Measurements from ENCODE around the gene ZNF787. TPM values are rescaled to one million over a fixed set of nuclear protein-coding genes. Genes with fewer than 3 reads are reported as not detected.

Gene ZNF787
- polyA plus RNA-seq (2013, experiment 1 of 2): 34.4 TPM
- polyA plus RNA-seq (2013, experiment 2 of 2): 34.4 TPM

DNA sequence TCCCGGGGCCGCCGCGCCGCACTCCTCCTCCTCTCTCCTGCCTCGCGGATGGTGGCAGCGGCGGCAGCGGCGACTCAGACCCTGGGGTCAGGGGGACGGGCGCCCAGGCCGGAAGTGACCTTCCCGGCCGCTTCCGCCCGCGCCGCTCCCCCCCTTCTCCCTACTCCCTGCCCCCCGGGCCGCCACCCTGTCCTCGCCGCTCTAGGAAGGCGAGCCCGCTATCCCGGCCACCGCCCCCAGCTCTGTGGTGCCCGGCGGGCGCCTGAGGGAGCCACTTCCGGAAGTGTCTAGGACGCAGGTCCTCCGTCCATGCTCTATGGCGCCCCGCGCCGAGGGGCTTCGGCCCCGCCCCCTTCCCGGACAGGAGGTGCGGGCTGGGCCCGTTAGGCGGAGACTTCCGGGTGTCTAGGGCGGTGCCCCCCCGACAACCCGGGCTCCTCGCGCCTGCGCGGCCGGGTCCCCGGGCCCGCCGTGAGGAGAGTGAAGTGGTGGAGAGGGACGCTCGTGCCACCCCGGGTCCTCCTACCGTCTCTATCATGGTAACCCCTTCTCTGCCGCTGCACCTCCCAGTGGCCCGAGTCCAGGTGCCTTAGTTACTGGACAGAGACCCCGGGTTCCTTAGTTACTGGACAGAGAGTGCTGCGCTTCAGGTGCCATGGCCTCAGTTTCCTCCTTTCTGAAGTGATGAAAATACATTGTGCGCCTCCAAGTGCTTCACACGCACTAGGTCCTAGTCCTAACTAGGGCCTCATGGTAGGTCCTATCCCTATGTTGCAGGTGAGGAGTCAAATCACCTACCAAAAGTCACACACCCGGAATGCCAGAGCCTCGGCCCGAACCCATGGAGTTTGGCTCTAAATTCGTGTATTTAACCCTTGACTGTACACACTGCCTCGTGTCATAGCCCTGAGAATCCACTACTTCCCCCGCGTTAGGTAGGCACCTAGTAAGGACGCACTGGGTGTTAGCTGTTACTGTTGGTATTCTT, at the start of gene ZNF787:
Gene ZNF787 (minus strand): TSS at position 116 of the 988 bp plus-strand sequence. CDS start 18,078 bp downstream, outside the sequence.
- no peaks in the 10 kb centered on the region for H3K9me3 ChIP-seq (ENCODE audit: insufficient read depth, low read depth, low read length)
- H3K4me3 ChIP-seq (ENCODE audit: low read length): peak within 1 kb of the TSS; percentile 74
- H3K27me3 ChIP-seq (ENCODE audit: insufficient read depth, low read length): no peaks in the 10 kb centered on the region
- H3K4me1 ChIP-seq (ENCODE audit: insufficient read depth, low read length): peaks cover 8% of the 10 kb centered on the region; the same call in 1 of the 2 replicates
- 8% methylated on average over 65 of the region's 74 CpGs for WGBS
- peak within 1 kb of the TSS; percentile 98 for H3K9ac ChIP-seq (ENCODE audit: low read depth, low read length)
- H3K27ac ChIP-seq (ENCODE audit: low read depth, low read length): peak within 1 kb of the TSS; percentile 97
- H3K36me3 ChIP-seq (ENCODE audit: insufficient read depth, low read length): peaks cover 3% of the 10 kb centered on the region; the same call in 1 of the 2 replicates

DNA sequence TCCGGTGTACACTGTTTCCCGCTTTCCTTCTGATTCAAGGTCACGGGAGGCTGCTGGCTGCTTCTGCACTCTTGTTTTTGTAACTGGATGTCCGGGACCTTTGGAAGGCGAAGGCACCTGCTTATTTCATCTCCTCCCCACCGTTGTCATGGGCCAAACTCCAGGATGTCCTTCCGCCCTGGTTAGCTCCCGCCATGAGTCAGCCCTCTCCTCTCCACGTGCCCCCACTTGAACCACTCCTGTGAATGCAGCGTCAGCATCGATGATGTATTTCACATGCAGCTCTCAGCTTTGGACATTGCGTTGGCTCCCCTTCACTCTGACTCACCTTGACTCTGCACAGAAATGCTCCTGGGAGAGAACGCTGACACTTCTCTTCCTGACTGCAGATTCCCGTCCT, 49.2 kb upstream of the ZNF787 start:
- Histone ChIP-seq H3K4me3 (ENCODE audit: low read length) (no peak overlapping the region), H3K9me3 (ENCODE audit: insufficient read depth, low read depth, low read length) (no peaks in the 10 kb centered on the region), H3K4me1 (ENCODE audit: insufficient read depth, low read length) (no peaks in the 10 kb centered on the region), H3K36me3 (ENCODE audit: insufficient read depth, low read length) (no peaks in the 10 kb centered on the region), H3K9ac (ENCODE audit: low read depth, low read length) (no peak overlapping the region), H3K27ac (ENCODE audit: low read depth, low read length) (no peak overlapping the region), H3K27me3 (ENCODE audit: insufficient read depth, low read length) (no peaks in the 10 kb centered on the region)
- 83% methylated on average over 14 of the region's 14 CpGs for WGBS

GRCh38 chr19:56167064-56167578, 46.0 kb upstream of the ZNF787 start:
- H3K4me1 ChIP-seq (ENCODE audit: insufficient read depth, low read length): no peaks in the 10 kb centered on the region
- no peak overlapping the region for H3K4me3 ChIP-seq (ENCODE audit: low read length)
- H3K9ac ChIP-seq (ENCODE audit: low read depth, low read length): no peak overlapping the region
- H3K36me3 ChIP-seq (ENCODE audit: insufficient read depth, low read length): no peaks in the 10 kb centered on the region
- 51% methylated on average over 7 of the region's 7 CpGs for WGBS
- no peaks in the 10 kb centered on the region for H3K27me3 ChIP-seq (ENCODE audit: insufficient read depth, low read length)
- no peak overlapping the region for H3K27ac ChIP-seq (ENCODE audit: low read depth, low read length)
- no peaks in the 10 kb centered on the region for H3K9me3 ChIP-seq (ENCODE audit: insufficient read depth, low read depth, low read length)

DNA sequence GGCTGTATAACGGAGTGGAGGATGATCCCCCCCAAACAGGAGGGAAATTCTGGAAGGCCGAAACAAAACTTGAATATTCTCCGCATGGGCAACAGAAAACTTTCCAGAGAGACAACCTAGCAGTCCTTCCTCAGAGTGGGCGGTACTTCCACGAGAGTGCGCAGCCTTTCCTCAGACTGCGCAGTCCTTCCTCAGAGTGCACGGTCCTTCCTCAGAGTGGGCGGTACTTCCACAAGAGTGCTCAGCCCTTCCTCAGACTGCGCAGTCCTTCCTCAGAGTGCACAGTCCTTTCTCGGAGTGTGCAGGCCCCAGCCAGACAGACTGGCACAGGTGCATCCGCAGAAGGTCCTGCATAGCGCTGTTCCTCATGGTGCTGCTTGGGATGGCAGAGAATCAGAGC, 42.0 kb upstream of the ZNF787 start:
- no peaks in the 10 kb centered on the region for H3K9me3 ChIP-seq (ENCODE audit: insufficient read depth, low read depth, low read length)
- H3K4me1 ChIP-seq (ENCODE audit: insufficient read depth, low read length): no peaks in the 10 kb centered on the region
- no peaks in the 10 kb centered on the region for H3K27me3 ChIP-seq (ENCODE audit: insufficient read depth, low read length)
- H3K9ac ChIP-seq (ENCODE audit: low read depth, low read length): no peak overlapping the region
- H3K4me3 ChIP-seq (ENCODE audit: low read length): no peak overlapping the region
- H3K27ac ChIP-seq (ENCODE audit: low read depth, low read length): no peak overlapping the region
- 93% methylated on average over 13 of the region's 13 CpGs for WGBS
- H3K36me3 ChIP-seq (ENCODE audit: insufficient read depth, low read length): peaks cover 18% of the 10 kb centered on the region

GRCh38 chr19:56162258-56162657, 41.2 kb upstream of the ZNF787 start:
- 88% methylated on average over 9 of the region's 9 CpGs for WGBS
- Histone ChIP-seq H3K36me3 (ENCODE audit: insufficient read depth, low read length) (peaks cover 20% of the 10 kb centered on the region), H3K27me3 (ENCODE audit: insufficient read depth, low read length) (no peaks in the 10 kb centered on the region), H3K27ac (ENCODE audit: low read depth, low read length) (no peak overlapping the region), H3K4me1 (ENCODE audit: insufficient read depth, low read length) (no peaks in the 10 kb centered on the region), H3K9ac (ENCODE audit: low read depth, low read length) (no peak overlapping the region), H3K9me3 (ENCODE audit: insufficient read depth, low read depth, low read length) (no peaks in the 10 kb centered on the region), H3K4me3 (ENCODE audit: low read length) (no peak overlapping the region)

- H3K9me3 ChIP-seq (ENCODE audit: insufficient read depth, low read depth, low read length): no peaks in the 10 kb centered on the region
- no peak overlapping the region for H3K9ac ChIP-seq (ENCODE audit: low read depth, low read length)
- no peak overlapping the region for H3K27ac ChIP-seq (ENCODE audit: low read depth, low read length)
- H3K36me3 ChIP-seq (ENCODE audit: insufficient read depth, low read length): peaks cover 25% of the 10 kb centered on the region
- 94% methylated on average over 11 of the region's 11 CpGs for WGBS
- H3K4me3 ChIP-seq (ENCODE audit: low read length): no peak overlapping the region
- H3K4me1 ChIP-seq (ENCODE audit: insufficient read depth, low read length): no peaks in the 10 kb centered on the region
- H3K27me3 ChIP-seq (ENCODE audit: insufficient read depth, low read length): no peaks in the 10 kb centered on the region
These were observed 40.4 kb upstream of the ZNF787 start for GRCh38 chr19:56161534-56161933.

DNA sequence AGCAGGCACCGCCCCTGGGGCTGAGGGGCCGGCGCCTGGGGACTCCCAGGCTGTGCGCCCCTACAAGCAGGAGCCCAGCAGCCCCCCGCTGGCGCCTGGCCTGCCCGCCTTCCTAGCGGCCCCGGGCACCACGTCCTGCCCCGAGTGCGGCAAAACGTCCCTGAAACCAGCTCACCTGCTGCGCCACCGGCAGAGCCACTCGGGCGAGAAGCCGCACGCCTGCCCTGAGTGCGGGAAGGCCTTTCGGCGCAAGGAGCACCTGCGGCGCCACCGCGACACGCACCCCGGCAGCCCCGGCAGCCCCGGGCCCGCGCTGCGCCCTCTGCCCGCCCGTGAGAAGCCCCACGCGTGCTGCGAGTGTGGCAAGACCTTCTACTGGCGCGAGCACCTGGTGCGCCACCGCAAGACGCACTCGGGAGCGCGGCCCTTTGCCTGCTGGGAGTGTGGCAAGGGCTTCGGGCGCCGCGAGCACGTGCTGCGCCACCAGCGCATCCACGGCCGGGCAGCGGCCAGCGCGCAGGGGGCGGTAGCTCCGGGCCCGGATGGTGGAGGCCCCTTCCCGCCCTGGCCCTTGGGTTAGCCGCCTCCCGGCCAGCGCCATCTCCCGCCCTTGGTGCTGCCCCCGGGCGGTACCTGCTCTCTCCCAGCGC, 38.7 kb upstream of the ZNF787 start:
- Histone ChIP-seq H3K27me3 (ENCODE audit: insufficient read depth, low read length) (no peaks in the 10 kb centered on the region), H3K4me1 (ENCODE audit: insufficient read depth, low read length) (peaks cover 3% of the 10 kb centered on the region; the same call in 1 of the 2 replicates), H3K9ac (ENCODE audit: low read depth, low read length) (no peak overlapping the region), H3K9me3 (ENCODE audit: insufficient read depth, low read depth, low read length) (no peaks in the 10 kb centered on the region), H3K27ac (ENCODE audit: low read depth, low read length) (no peak overlapping the region), H3K36me3 (ENCODE audit: insufficient read depth, low read length) (peaks cover 42% of the 10 kb centered on the region), H3K4me3 (ENCODE audit: low read length) (no peak overlapping the region)
- WGBS: 96% methylated on average over 69 of the region's 69 CpGs

DNA sequence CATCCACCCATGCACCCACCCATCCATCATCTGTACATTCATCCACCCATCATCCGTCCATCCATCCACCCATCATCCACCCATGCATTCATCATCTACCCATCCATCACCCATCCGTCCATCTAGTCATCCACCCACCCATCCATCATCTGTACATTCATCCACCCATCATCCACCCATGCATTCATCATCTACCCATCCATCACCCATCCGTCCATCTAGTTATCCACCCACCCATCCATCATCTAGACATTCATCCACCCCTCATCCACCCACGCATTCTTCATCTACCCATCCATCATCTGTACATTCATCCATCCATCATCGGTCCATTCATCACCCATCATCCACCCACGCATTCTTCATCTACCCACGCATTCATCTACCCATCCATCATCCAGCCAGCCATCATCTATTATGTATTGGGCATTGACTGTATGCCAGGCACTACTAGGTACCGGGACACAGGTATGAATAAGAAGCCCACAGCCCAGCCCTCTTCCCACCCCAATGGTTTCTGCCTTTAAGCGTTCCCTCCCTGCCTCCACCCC, 38.0 kb upstream of the ZNF787 start:
- Histone ChIP-seq H3K36me3 (ENCODE audit: insufficient read depth, low read length) (peaks cover 46% of the 10 kb centered on the region), H3K27me3 (ENCODE audit: insufficient read depth, low read length) (no peaks in the 10 kb centered on the region), H3K27ac (ENCODE audit: low read depth, low read length) (no peak overlapping the region), H3K4me1 (ENCODE audit: insufficient read depth, low read length) (peaks cover 3% of the 10 kb centered on the region; the same call in 1 of the 2 replicates), H3K9me3 (ENCODE audit: insufficient read depth, low read depth, low read length) (no peaks in the 10 kb centered on the region), H3K9ac (ENCODE audit: low read depth, low read length) (no peak overlapping the region), H3K4me3 (ENCODE audit: low read length) (no peak overlapping the region)
- 93% methylated on average over 9 of the region's 9 CpGs for WGBS

DNA sequence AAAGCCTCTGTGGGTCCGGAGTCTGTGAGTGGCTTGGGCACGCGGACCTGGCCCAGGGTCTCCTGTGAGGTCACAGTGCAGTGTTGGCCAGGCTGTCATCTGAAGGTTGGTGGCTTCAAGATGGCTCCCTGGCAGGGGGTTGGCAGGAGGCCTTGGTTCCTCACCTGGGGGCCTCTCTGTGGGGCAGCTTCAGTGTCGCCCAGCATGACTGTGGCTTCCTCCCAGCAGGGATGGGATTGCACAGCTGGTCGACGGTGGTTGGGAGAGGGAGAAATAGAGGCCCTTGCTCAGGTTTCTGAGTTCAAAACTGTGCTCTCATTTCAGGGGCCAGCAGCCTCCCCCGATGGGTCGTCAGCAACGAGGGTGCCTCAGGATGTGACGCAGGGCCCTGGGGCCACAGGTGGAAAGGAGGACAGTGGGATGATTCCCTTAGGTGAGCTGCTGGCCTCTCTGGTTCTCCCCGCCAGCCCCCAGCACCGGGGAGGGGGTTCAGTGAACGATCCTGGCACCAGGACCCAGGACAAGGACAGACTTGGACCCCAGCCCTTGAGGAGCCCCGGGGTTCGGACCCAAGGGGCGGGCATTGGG, 37.2 kb upstream of the ZNF787 start:
- Histone ChIP-seq H3K27me3 (ENCODE audit: insufficient read depth, low read length) (no peaks in the 10 kb centered on the region), H3K36me3 (ENCODE audit: insufficient read depth, low read length) (peaks cover 46% of the 10 kb centered on the region), H3K9me3 (ENCODE audit: insufficient read depth, low read depth, low read length) (no peaks in the 10 kb centered on the region), H3K9ac (ENCODE audit: low read depth, low read length) (no peak overlapping the region), H3K4me3 (ENCODE audit: low read length) (no peak overlapping the region), H3K4me1 (ENCODE audit: insufficient read depth, low read length) (peaks cover 10% of the 10 kb centered on the region), H3K27ac (ENCODE audit: low read depth, low read length) (no peak overlapping the region)
- WGBS: 95% methylated on average over 16 of the region's 16 CpGs

DNA sequence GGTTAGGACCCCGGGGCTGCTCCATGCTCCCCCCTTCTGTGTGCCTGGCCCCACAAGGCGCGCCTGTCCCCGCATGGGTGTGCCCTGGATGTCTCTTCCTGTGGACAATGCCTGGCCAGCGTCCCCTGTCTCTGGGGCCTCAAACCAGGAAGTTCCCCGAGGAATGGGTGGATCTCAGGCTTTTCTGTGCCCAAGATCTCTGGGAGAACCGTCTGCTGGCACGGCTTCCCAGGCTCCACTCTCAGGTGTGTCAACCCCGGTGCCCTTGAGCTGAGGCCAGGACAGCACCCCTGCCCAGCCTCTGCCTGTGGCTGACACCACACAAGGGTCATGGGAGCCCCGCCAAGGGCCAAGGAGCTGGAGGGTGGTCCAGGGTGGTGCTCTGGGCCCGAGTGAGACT, 35.7 kb upstream of the ZNF787 start:
- H3K9me3 ChIP-seq (ENCODE audit: insufficient read depth, low read depth, low read length): no peaks in the 10 kb centered on the region
- peaks cover 46% of the 10 kb centered on the region for H3K36me3 ChIP-seq (ENCODE audit: insufficient read depth, low read length)
- peaks cover 21% of the 10 kb centered on the region for H3K4me1 ChIP-seq (ENCODE audit: insufficient read depth, low read length)
- H3K9ac ChIP-seq (ENCODE audit: low read depth, low read length): no peak overlapping the region
- no peaks in the 10 kb centered on the region for H3K27me3 ChIP-seq (ENCODE audit: insufficient read depth, low read length)
- WGBS: 95% methylated on average over 11 of the region's 11 CpGs
- no peak overlapping the region for H3K27ac ChIP-seq (ENCODE audit: low read depth, low read length)
- H3K4me3 ChIP-seq (ENCODE audit: low read length): no peak overlapping the region
